Mammary epithelial cell (primary cell): Measurements from ENCODE around the gene PIK3CA.

ENCODE experiments used
- CTCF ChIP-seq, 2 donors: IDR thresholded peaks in 1 of 2; conservative IDR thresholded peaks in 1 of 2; 2 replicates each; pipeline ENCODE4 v1.5.1; 2011 to 2012; ENCODE audit warnings: inconsistent platforms in 2 of 2, low read length in 2 of 2, mild to moderate bottlenecking in 2 of 2, control low read depth in 1 of 2, low read depth in 1 of 2; ENCODE audit not compliant: insufficient read depth in 1 of 2; ENCODE audit errors: extremely low read depth in 1 of 2
- EZH2 ChIP-seq: IDR thresholded peaks from 2 replicates; pipeline ENCODE4 v1.6.1; 2012; ENCODE audit warnings: low read length, inconsistent platforms, borderline replicate concordance

- TF ChIP-seq CTCF (conservative IDR thresholded peaks at IDR 0.05 in 1 of 2, IDR thresholded peaks at IDR 0.05 in 1 of 2; ENCODE audit: extremely low read depth in 1 of 2, insufficient read depth in 1 of 2, low read depth in 1 of 2, low read length in 2 of 2) (no peak), EZH2 (no peak)
Observed at GRCh38 chr3:179133575-179133974, 14.6 kb upstream of the PIK3CA start.
